GM19452 (cell line): ENCODE results near the gene EVPL.
A peak's percentile ranks its signal among the peaks of the same experiment; 100 is the strongest.
"Not testable (repeated sequence)": the region's sequence is repeated elsewhere in the genome, so short reads cannot be mapped to it uniquely, and the experiment has no call there.

ENCODE experiments used
- ATAC-seq: cut with Tn5 transposase; IDR thresholded peaks from one replicate; pipeline ENCODE4 v1.9.1; 2021; ENCODE audit not compliant: unreplicated experiment

Gene EVPL

GRCh38 chr17:76027159-76027839 lies at the start of gene EVPL:
Gene EVPL (minus strand): TSS chr17:76027306. CDS start chr17:76027198, 108 bp downstream.
- no peak for ATAC-seq

- no peak for ATAC-seq
These were observed 49.1 kb upstream of the EVPL start for GRCh38 chr17:76076146-76076764.

- ATAC-seq: no peak
These were observed 48.4 kb upstream of the EVPL start for GRCh38 chr17:76075364-76076145.

- ATAC-seq: no peak
These were observed 47.6 kb upstream of the EVPL start, which contains the start of gene GALR2 for GRCh38 chr17:76074390-76075363. Gene GALR2 (plus strand): TSS chr17:76074781. CDS start chr17:76074884, 103 bp downstream.

- ATAC-seq: peak; percentile 80
These were observed 45.2 kb upstream of the EVPL start, which contains the start of gene SRP68 for GRCh38 chr17:76072148-76072858. Gene SRP68 (minus strand): TSS chr17:76072517. CDS start chr17:76072491, 26 bp downstream.

- ATAC-seq: no peak
These were observed 44.5 kb upstream of the EVPL start for GRCh38 chr17:76071531-76072147.

GRCh38 chr17:76065775-76066174 lies 38.7 kb upstream of the EVPL start:
- no peak for ATAC-seq

- ATAC-seq: no peak
These were observed 36.9 kb upstream of the EVPL start for GRCh38 chr17:76063875-76064546.

GRCh38 chr17:76058264-76058663 lies 31.2 kb upstream of the EVPL start:
- ATAC-seq: not testable (repeated sequence)

GRCh38 chr17:76056882-76057281 lies 29.8 kb upstream of the EVPL start:
- ATAC-seq: no peak

- no peak for ATAC-seq
These were observed 27.0 kb upstream of the EVPL start for GRCh38 chr17:76054112-76054476.

GRCh38 chr17:76053246-76054111 lies 26.4 kb upstream of the EVPL start:
- ATAC-seq: no peak

- no peak for ATAC-seq
These were observed 24.5 kb upstream of the EVPL start for GRCh38 chr17:76051561-76051960.

GRCh38 chr17:76050538-76051467 lies 23.7 kb upstream of the EVPL start:
- ATAC-seq: no peak

GRCh38 chr17:76049836-76050537 lies 22.9 kb upstream of the EVPL start:
- ATAC-seq: no peak

- ATAC-seq: no peak
These were observed 22.1 kb upstream of the EVPL start for GRCh38 chr17:76049239-76049638.
